Activated naive CD4-positive, alpha-beta T cell treated with anti-CD3 and anti-CD28 coated beads for 36 hours (primary cell): ENCODE results near the gene ARIH1. TPM values are rescaled to one million over a fixed set of nuclear protein-coding genes. Genes with fewer than 3 reads are reported as not detected.

Source experiments
- CTCF ChIA-PET: fragments of 350-600 bp; sonication (Branson Sonifier 250); formaldehyde crosslinking; loops from one replicate; lab custom pipeline; 2021; ENCODE audit warnings: antibody characterized with exemption; lab: Charles Lee
- DNase-seq: peaks from one replicate; pipeline ENCODE4 v3.0.0-alpha.2; 2020
- H3K27ac Mint-ChIP-seq: one replicate; pipeline ENCODE4 v1.8.0; 2021; ENCODE audit warnings: mild to moderate bottlenecking, mixed read lengths
- H3K27me3 Mint-ChIP-seq: one replicate; pipeline ENCODE4 v1.8.0; 2021; ENCODE audit warnings: low read depth, mixed read lengths
- H3K36me3 Mint-ChIP-seq: one replicate; pipeline ENCODE4 v1.8.0; 2021; ENCODE audit warnings: low read depth, mixed read lengths
- H3K4me1 Mint-ChIP-seq: one replicate; pipeline ENCODE4 v1.8.0; 2021; ENCODE audit warnings: low read depth, mixed read lengths
- H3K4me3 Mint-ChIP-seq: one replicate; pipeline ENCODE4 v1.8.0; 2021; ENCODE audit warnings: mild to moderate bottlenecking, moderate library complexity, mixed read lengths
- H3K9me3 Mint-ChIP-seq: one replicate; pipeline ENCODE4 v1.8.0; 2021; ENCODE audit warnings: mixed read lengths
- intact Hi-C: fragments of 100-400 bp; cut with micrococcal nuclease; formaldehyde crosslinking; loops from one replicate; pipeline ENCODE4 v1.15.1; 2023
- total RNA-seq, 2 experiments: library from RNA; stranded (reverse); gene quantifications; one replicate each; pipeline ENCODE4 v1.2.3, GENCODE V29; 2021

ARIH1 gene
- total RNA-seq, 2 experiments from 2014 or later = 174 to 183 TPM

- intact Hi-C loops = no loop called here
- H3K9me3 Mint-ChIP-seq = no peaks in the 10 kb centered on the region
- DNase-seq = no peak
- no peak overlapping the region for H3K4me3 Mint-ChIP-seq
- no peak overlapping the region for H3K27ac Mint-ChIP-seq
- H3K4me1 Mint-ChIP-seq = peaks cover 72% of the 10 kb centered on the region
- peaks cover 7% of the 10 kb centered on the region for H3K36me3 Mint-ChIP-seq
- CTCF ChIA-PET = no interaction called here
- H3K27me3 Mint-ChIP-seq = no peaks in the 10 kb centered on the region
Observed at GRCh38 chr15:72489943-72490554, 15.9 kb downstream of the ARIH1 start.

GRCh38 chr15:72491768-72492167 is 17.6 kb downstream of the ARIH1 start:
- no peak for DNase-seq
- Mint-ChIP-seq H3K9me3 (no peaks in the 10 kb centered on the region), H3K4me3 (no peak overlapping the region), H3K27me3 (no peaks in the 10 kb centered on the region), H3K36me3 (peaks cover 7% of the 10 kb centered on the region), H3K27ac (no peak overlapping the region), H3K4me1 (peaks cover 73% of the 10 kb centered on the region)
- CTCF ChIA-PET = no interaction called here
- intact Hi-C loops = no loop called here

GRCh38 chr15:72492733-72493132 is 18.6 kb downstream of the ARIH1 start:
- Mint-ChIP-seq H3K36me3 (peaks cover 7% of the 10 kb centered on the region), H3K27me3 (no peaks in the 10 kb centered on the region), H3K9me3 (no peaks in the 10 kb centered on the region), H3K27ac (no peak overlapping the region), H3K4me1 (peaks cover 75% of the 10 kb centered on the region), H3K4me3 (no peak overlapping the region)
- intact Hi-C loops = no loop called here
- DNase-seq = no peak
- CTCF ChIA-PET = interaction anchor here (0.5 to 1.4 kb wide), 2 partner anchors 10 to 14 kb away, joined by 3 read pairs; no protein-coding TSS in a partner anchor

DNA sequence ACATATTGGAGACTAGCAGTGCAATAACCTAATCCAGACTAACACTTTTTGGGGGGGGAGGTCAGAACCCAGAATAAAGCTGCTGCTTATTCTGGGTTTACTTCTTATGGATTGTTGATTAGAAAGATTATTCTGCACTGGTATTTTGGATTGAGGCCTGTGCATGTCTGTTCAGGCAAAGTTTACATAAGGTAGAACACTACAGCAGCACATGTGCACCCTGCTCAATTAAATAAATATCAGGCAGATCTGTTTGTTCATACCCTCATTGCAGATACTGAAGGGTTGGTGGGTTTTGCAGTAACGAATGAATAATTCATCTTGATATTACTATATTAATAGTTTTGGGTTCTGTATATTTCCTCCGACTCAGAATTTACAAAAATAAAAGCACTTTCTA is 19.1 kb downstream of the ARIH1 start:
- H3K27ac Mint-ChIP-seq = no peak overlapping the region
- H3K4me3 Mint-ChIP-seq = no peak overlapping the region
- H3K9me3 Mint-ChIP-seq = no peaks in the 10 kb centered on the region
- no peak for DNase-seq
- H3K4me1 Mint-ChIP-seq = peaks cover 73% of the 10 kb centered on the region
- no peaks in the 10 kb centered on the region for H3K27me3 Mint-ChIP-seq
- H3K36me3 Mint-ChIP-seq = peaks cover 7% of the 10 kb centered on the region
- CTCF ChIA-PET = interaction anchor here (0.5 to 1.4 kb wide), 2 partner anchors 10 to 13 kb away, joined by 3 read pairs; no protein-coding TSS in a partner anchor
- intact Hi-C loops = no loop called here

GRCh38 chr15:72495007-72495406 is 20.9 kb downstream of the ARIH1 start:
- Mint-ChIP-seq H3K36me3 (peaks cover 9% of the 10 kb centered on the region), H3K9me3 (no peaks in the 10 kb centered on the region), H3K4me1 (peaks cover 63% of the 10 kb centered on the region), H3K4me3 (no peak overlapping the region), H3K27me3 (no peaks in the 10 kb centered on the region), H3K27ac (no peak overlapping the region)
- CTCF ChIA-PET = no interaction called here
- DNase-seq = no peak
- intact Hi-C loops = loop anchor here (5.0 kb wide), 1 partner anchor 37 kb away; no protein-coding TSS in a partner anchor

GRCh38 chr15:72496783-72497182 is 22.7 kb downstream of the ARIH1 start:
- Mint-ChIP-seq H3K36me3 (peaks cover 9% of the 10 kb centered on the region), H3K4me3 (no peak overlapping the region)

DNA sequence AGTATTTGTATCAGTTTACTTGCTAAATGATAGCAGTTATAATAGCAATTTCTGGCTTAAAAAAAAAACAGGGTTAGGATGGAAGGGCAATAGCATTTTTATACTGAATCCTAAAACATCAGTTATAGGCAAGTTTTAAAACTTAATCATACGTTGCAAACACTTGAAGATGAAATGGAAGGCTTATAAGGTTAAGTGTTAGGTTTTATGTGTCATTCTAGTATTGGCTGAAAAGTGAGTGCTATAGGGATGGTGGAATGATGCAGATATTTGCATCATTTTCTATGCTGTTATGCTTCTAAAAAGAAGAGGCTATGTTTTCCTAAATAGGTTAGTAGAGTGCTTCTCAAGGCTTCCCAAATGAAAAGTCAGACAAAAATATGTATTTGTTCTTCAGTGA is 23.3 kb downstream of the ARIH1 start:
- Mint-ChIP-seq H3K36me3 (peaks cover 9% of the 10 kb centered on the region), H3K9me3 (no peaks in the 10 kb centered on the region), H3K27me3 (no peaks in the 10 kb centered on the region), H3K27ac (no peak overlapping the region), H3K4me3 (no peak overlapping the region), H3K4me1 (peaks cover 54% of the 10 kb centered on the region)
- intact Hi-C loops = loop anchor here (5.0 kb wide), 1 partner anchor 35 kb away; no protein-coding TSS in a partner anchor
- no peak for DNase-seq
- CTCF ChIA-PET = no interaction called here

More at GRCh38 chr15:72496783-72497182, 22.7 kb downstream of the ARIH1 start:
- H3K27ac Mint-ChIP-seq = no peak overlapping the region
- CTCF ChIA-PET = no interaction called here
- peaks cover 52% of the 10 kb centered on the region for H3K4me1 Mint-ChIP-seq
- DNase-seq = no peak
- intact Hi-C loops = loop anchor here (5.0 kb wide), 1 partner anchor 36 kb away; no protein-coding TSS in a partner anchor
- H3K9me3 Mint-ChIP-seq = no peaks in the 10 kb centered on the region
- H3K27me3 Mint-ChIP-seq = no peaks in the 10 kb centered on the region

DNA sequence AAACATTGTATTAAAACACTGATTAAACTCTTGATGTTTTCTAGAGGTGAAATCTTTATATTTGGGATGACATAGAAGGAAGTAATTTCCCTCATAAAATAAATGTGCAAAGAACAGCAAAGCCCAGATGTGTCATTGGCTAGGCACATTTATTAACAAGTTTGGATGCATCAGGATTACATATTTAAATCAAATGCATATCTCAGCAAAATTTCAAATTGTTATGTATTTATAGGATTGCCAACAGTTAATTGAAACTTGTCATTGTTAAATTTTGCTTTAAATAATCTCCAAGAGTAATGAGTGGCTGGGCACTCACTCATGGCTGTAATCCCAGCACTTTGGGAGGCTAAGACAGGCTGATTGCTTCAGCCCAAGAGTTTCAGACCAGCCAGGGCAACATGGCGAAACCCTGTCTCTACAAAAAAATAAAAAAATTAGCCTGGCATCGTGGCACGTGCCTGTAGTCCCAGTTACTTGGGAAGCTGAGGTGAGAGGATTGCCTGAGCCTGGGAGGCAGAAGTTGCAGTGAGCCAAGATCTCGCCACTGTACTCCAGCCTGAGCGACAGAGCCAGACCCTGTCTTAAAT is 28.2 kb downstream of the ARIH1 start:
- Mint-ChIP-seq H3K27ac (no peak overlapping the region), H3K27me3 (no peaks in the 10 kb centered on the region), H3K9me3 (peaks cover 3% of the 10 kb centered on the region), H3K4me1 (peaks cover 45% of the 10 kb centered on the region), H3K36me3 (peaks cover 13% of the 10 kb centered on the region), H3K4me3 (no peak overlapping the region)
- DNase-seq = no peak
- intact Hi-C loops = no loop called here
- CTCF ChIA-PET = no interaction called here

DNA sequence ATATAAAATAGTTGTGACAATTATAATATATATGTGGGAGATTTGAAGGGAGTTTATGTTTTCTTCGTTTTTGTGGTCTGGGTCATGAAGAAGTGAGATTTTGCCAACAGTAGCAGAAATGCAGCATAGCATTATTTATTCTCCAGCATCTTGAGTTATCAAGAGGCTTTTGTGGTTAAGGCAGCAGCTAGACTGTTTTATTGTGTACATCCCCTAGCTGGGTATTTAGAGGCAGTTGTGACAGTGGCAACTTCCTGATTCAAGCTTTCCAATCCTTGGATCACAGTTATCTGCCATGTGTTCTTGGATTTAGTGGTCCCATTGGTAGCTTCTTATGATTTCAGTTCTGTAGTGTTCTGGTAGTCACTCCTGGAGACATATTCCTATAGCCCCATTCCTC is 29.0 kb downstream of the ARIH1 start:
- Mint-ChIP-seq H3K4me1 (peaks cover 43% of the 10 kb centered on the region), H3K4me3 (no peak overlapping the region), H3K9me3 (peaks cover 3% of the 10 kb centered on the region), H3K27me3 (no peaks in the 10 kb centered on the region), H3K27ac (peak overlapping the region; percentile 57), H3K36me3 (peaks cover 8% of the 10 kb centered on the region)
- CTCF ChIA-PET = interaction anchor here (0.7 kb wide), 1 partner anchor 10 kb away, joined by 3 read pairs; no protein-coding TSS in a partner anchor
- intact Hi-C loops = no loop called here
- no peak for DNase-seq

DNA sequence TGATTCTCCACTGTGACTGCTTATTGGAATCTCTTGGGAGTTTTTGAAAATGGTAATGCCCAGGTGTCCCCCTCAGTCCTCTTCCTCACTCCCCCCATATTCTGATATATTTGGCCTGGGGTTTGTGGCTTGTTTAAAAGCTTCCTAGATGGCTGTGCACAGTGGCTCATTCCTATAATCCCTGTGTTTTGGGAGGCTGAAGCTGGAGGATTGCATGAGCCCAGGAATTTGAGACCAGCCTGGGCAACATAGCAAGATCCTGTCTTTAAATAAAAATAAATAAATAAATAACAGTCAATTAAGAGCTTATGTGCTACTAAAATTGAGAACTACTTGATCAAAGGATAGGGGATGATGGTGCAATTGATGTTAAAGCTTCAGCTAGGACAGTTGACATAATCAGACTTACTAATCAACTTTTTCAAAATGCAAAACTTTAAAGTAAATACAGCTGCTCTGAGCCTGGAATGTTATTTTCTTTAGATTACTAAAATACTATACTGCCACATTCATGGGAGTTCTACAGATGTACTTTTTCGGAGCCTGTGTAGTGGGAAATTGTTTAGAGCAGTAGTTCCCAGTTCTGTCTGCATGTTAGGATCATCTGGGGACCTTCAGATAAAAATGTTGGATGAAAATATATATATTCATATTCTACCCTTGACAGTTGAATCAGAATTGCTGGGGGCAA is 33.4 kb downstream of the ARIH1 start:
- intact Hi-C loops = no loop called here

DNA sequence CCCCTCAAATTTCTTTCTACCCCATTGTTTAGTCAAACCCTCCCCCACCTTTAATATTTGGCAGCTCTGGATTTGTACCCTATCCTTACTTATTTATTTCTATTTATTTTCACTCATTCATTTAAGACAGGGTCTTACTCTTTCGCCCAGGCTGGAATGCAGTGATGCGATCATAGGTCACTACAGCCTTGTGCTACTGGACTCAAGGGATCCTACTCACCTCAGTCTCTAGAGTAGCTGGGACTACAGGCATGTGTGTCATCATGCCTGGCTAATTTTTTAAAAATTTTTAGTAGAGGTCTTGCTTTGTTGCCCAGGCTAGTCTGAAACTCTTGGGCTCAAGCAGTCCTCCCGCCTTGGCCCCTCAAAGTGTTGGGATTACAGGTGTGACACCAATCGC is 35.4 kb downstream of the ARIH1 start:
- DNase-seq = no peak
- no peak overlapping the region for H3K27ac Mint-ChIP-seq
- CTCF ChIA-PET = no interaction called here
- H3K36me3 Mint-ChIP-seq = peaks cover 9% of the 10 kb centered on the region
- peaks cover 3% of the 10 kb centered on the region for H3K9me3 Mint-ChIP-seq
- H3K4me3 Mint-ChIP-seq = no peak overlapping the region
- intact Hi-C loops = no loop called here
- H3K27me3 Mint-ChIP-seq = no peaks in the 10 kb centered on the region
- peaks cover 53% of the 10 kb centered on the region for H3K4me1 Mint-ChIP-seq

More for the DNA sequence above, 33.4 kb downstream of the ARIH1 start:
- H3K36me3 Mint-ChIP-seq = peaks cover 6% of the 10 kb centered on the region
- no peaks in the 10 kb centered on the region for H3K27me3 Mint-ChIP-seq
- DNase-seq = no peak
- CTCF ChIA-PET = interaction anchor here (1.0 to 1.4 kb wide), 2 partner anchors 26 to 35 kb away, joined by 3 read pairs; no protein-coding TSS in a partner anchor
- H3K27ac Mint-ChIP-seq = no peak overlapping the region
- H3K4me3 Mint-ChIP-seq = no peak overlapping the region
- H3K9me3 Mint-ChIP-seq = peaks cover 3% of the 10 kb centered on the region
- H3K4me1 Mint-ChIP-seq = peaks cover 54% of the 10 kb centered on the region

- no peaks in the 10 kb centered on the region for H3K27me3 Mint-ChIP-seq
- CTCF ChIA-PET = interaction anchor here (0.6 kb wide), 1 partner anchor 21 kb away, joined by 5 read pairs; no protein-coding TSS in a partner anchor
- no peak overlapping the region for H3K27ac Mint-ChIP-seq
- peaks cover 4% of the 10 kb centered on the region for H3K36me3 Mint-ChIP-seq
- intact Hi-C loops = loop anchor here (5.0 kb wide), 1 partner anchor 34 kb away; no protein-coding TSS in a partner anchor
- H3K4me3 Mint-ChIP-seq = no peak overlapping the region
- H3K9me3 Mint-ChIP-seq = no peaks in the 10 kb centered on the region
- DNase-seq = no peak
- peaks cover 62% of the 10 kb centered on the region for H3K4me1 Mint-ChIP-seq
Observed at GRCh38 chr15:72511536-72511935, 37.4 kb downstream of the ARIH1 start.
